ENCODE measurements around the gene PLET1. TPM values are rescaled to one million over a fixed set of nuclear protein-coding genes. Genes with fewer than 3 reads are reported as not detected.

The PLET1 gene
- total RNA-seq, 3 donors from 2014 or later (not counting 1 experiment from before 2014, with no cell fraction given), result not detected

- intact Hi-C loops (cut with micrococcal nuclease), result no loop called here
- no peaks in the 10 kb centered on the region for H3K9me3 Mint-ChIP-seq
- WGBS (ENCODE audit: insufficient coverage), result 82% methylated on average over 3 of the region's 3 CpGs
- Histone ChIP-seq H3K9me3 (ENCODE audit: control insufficient read depth, insufficient read depth, low read length) (no peaks in the 10 kb centered on the region), H3K4me1 (ENCODE audit: control insufficient read depth, insufficient read depth, low read length) (peaks cover 15% of the 10 kb centered on the region), H3K27ac (ENCODE audit: low read length) (no peak overlapping the region), H3K36me3 (ENCODE audit: control insufficient read depth, insufficient read depth, low read length) (no peaks in the 10 kb centered on the region), H3K27me3 (ENCODE audit: control insufficient read depth, insufficient read depth, low read length) (no peaks in the 10 kb centered on the region), H3K4me3 (ENCODE audit: low read length) (no peak overlapping the region)
- no peak for TF ChIP-seq CTCF (IDR thresholded peaks at IDR 0.05)
- DNase-seq (no peak), ATAC-seq (no peak)
- H3K4me3 Mint-ChIP-seq, result no peak overlapping the region
- H3K27ac Mint-ChIP-seq, result no peak overlapping the region
- H3K36me3 Mint-ChIP-seq, result no peaks in the 10 kb centered on the region
- H3K27me3 Mint-ChIP-seq (ENCODE audit: low read depth in 2 of 2), result peaks cover 0 to 3% of the 10 kb centered on the region in 2 donors
- H3K4me1 Mint-ChIP-seq, result peaks cover 12 to 16% of the 10 kb centered on the region in 2 donors
These were observed 18.1 kb upstream of the PLET1 start for GRCh38 chr11:112278803-112279202.

GRCh38 chr11:112277941-112278340, 17.3 kb upstream of the PLET1 start:
- Mint-ChIP-seq H3K27me3 (ENCODE audit: low read depth in 2 of 2) (peaks cover 0 to 3% of the 10 kb centered on the region in 2 donors), H3K9me3 (no peaks in the 10 kb centered on the region), H3K27ac (no peak overlapping the region), H3K4me3 (no peak overlapping the region), H3K4me1 (peaks cover 12 to 16% of the 10 kb centered on the region in 2 donors), H3K36me3 (no peaks in the 10 kb centered on the region)
- no peaks in the 10 kb centered on the region for H3K27me3 ChIP-seq (ENCODE audit: control insufficient read depth, insufficient read depth, low read length)
- peaks cover 15% of the 10 kb centered on the region for H3K4me1 ChIP-seq (ENCODE audit: control insufficient read depth, insufficient read depth, low read length)
- ATAC-seq (no peak), DNase-seq (no peak)
- no peaks in the 10 kb centered on the region for H3K9me3 ChIP-seq (ENCODE audit: control insufficient read depth, insufficient read depth, low read length)
- no peak overlapping the region for H3K4me3 ChIP-seq (ENCODE audit: low read length)
- no peak overlapping the region for H3K27ac ChIP-seq (ENCODE audit: low read length)
- H3K36me3 ChIP-seq (ENCODE audit: control insufficient read depth, insufficient read depth, low read length), result no peaks in the 10 kb centered on the region
- no peak for TF ChIP-seq CTCF (IDR thresholded peaks at IDR 0.05)
- intact Hi-C loops (cut with micrococcal nuclease), result no loop called here

GRCh38 chr11:112277029-112277428, 16.4 kb upstream of the PLET1 start:
- Histone ChIP-seq H3K27me3 (ENCODE audit: control insufficient read depth, insufficient read depth, low read length) (no peaks in the 10 kb centered on the region), H3K27ac (ENCODE audit: low read length) (no peak overlapping the region), H3K4me3 (ENCODE audit: low read length) (no peak overlapping the region), H3K9me3 (ENCODE audit: control insufficient read depth, insufficient read depth, low read length) (no peaks in the 10 kb centered on the region), H3K36me3 (ENCODE audit: control insufficient read depth, insufficient read depth, low read length) (no peaks in the 10 kb centered on the region), H3K4me1 (ENCODE audit: control insufficient read depth, insufficient read depth, low read length) (peaks cover 15% of the 10 kb centered on the region)
- peaks cover 12 to 16% of the 10 kb centered on the region in 2 donors for H3K4me1 Mint-ChIP-seq
- DNase-seq (no peak), ATAC-seq (no peak)
- no peak overlapping the region for H3K4me3 Mint-ChIP-seq
- H3K9me3 Mint-ChIP-seq, result no peaks in the 10 kb centered on the region
- no peak for TF ChIP-seq CTCF (IDR thresholded peaks at IDR 0.05)
- H3K27ac Mint-ChIP-seq, result no peak overlapping the region
- H3K27me3 Mint-ChIP-seq (ENCODE audit: low read depth in 2 of 2), result peaks cover 0 to 3% of the 10 kb centered on the region in 2 donors
- H3K36me3 Mint-ChIP-seq, result no peaks in the 10 kb centered on the region
- intact Hi-C loops (cut with micrococcal nuclease), result no loop called here
- WGBS (ENCODE audit: insufficient coverage), result 9% methylated on average over 1 of the region's 1 CpG

GRCh38 chr11:112274007-112274783, 13.5 kb upstream of the PLET1 start:
- Histone ChIP-seq H3K27ac (ENCODE audit: low read length) (no peak overlapping the region), H3K4me3 (ENCODE audit: low read length) (no peak overlapping the region), H3K36me3 (ENCODE audit: control insufficient read depth, insufficient read depth, low read length) (no peaks in the 10 kb centered on the region), H3K9me3 (ENCODE audit: control insufficient read depth, insufficient read depth, low read length) (no peaks in the 10 kb centered on the region), H3K27me3 (ENCODE audit: control insufficient read depth, insufficient read depth, low read length) (no peaks in the 10 kb centered on the region), H3K4me1 (ENCODE audit: control insufficient read depth, insufficient read depth, low read length) (no peaks in the 10 kb centered on the region)
- Mint-ChIP-seq H3K27ac (no peak overlapping the region), H3K4me3 (no peak overlapping the region), H3K36me3 (no peaks in the 10 kb centered on the region), H3K4me1 (no peaks in the 10 kb centered on the region), H3K9me3 (no peaks in the 10 kb centered on the region), H3K27me3 (ENCODE audit: low read depth in 2 of 2) (no peaks in the 10 kb centered on the region)
- no peak for TF ChIP-seq CTCF (IDR thresholded peaks at IDR 0.05)
- 95% methylated on average over 7 of the region's 7 CpGs for WGBS (ENCODE audit: insufficient coverage)
- intact Hi-C loops (cut with micrococcal nuclease), result no loop called here
- DNase-seq, result no peak
- no peak for ATAC-seq
